ENCODE results near the gene ZNF460. TPM values are rescaled to one million over a fixed set of nuclear protein-coding genes. Genes with fewer than 3 reads are reported as not detected.
"Not testable (repeated sequence)": the region's sequence is repeated elsewhere in the genome, so short reads cannot be mapped to it uniquely, and the experiment has no call there.

ZNF460 gene
- total RNA-seq, 1 experiment from 2014 or later, result 54.1 TPM

GRCh38 chr19:57276430-57276829 is 3.9 kb upstream of the ZNF460 start:
- POLR2A ChIA-PET, result interaction anchor here (0.6 kb wide), 1 partner anchor 159 kb away, joined by 3 read pairs; the partner anchor contains the start of gene ZNF749
- Mint-ChIP-seq H3K4me3 (ENCODE audit: unreplicated experiment) (no peak overlapping the region), H3K4me1 (ENCODE audit: low read depth, unreplicated experiment) (no peaks in the 10 kb centered on the region), H3K27ac (ENCODE audit: unreplicated experiment) (no peak overlapping the region), H3K27me3 (ENCODE audit: insufficient read depth, unreplicated experiment) (no peaks in the 10 kb centered on the region), H3K9me3 (ENCODE audit: unreplicated experiment) (no peaks in the 10 kb centered on the region), H3K36me3 (ENCODE audit: insufficient read depth, unreplicated experiment) (peaks cover 7% of the 10 kb centered on the region)
- no TSS peak for BruUV-seq (replicated peaks)
- no peaks in the 10 kb centered on the region; the same call in 1 of the 2 replicates for H3K36me3 ChIP-seq (ENCODE audit: control insufficient read depth, insufficient read depth, low read length)
- H3K4me1 ChIP-seq, result no peaks in the 10 kb centered on the region; the same call in 1 of the 2 replicates
- no peak for TF ChIP-seq CTCF (IDR thresholded peaks at IDR 0.05; ENCODE audit: insufficient read depth in 1 of 2, low read depth in 1 of 2, low read length in 1 of 2, severe bottlenecking in 1 of 2, unreplicated experiment in 1 of 2)
- H3K4me3 ChIP-seq (ENCODE audit: low read depth, low read length), result no peak overlapping the region
- intact Hi-C loops (cut with micrococcal nuclease; ENCODE audit: unreplicated experiment), result no loop called here
- no peak for DNase-seq
- H3K9me3 ChIP-seq, result no peaks in the 10 kb centered on the region
- CTCF ChIA-PET, result no interaction called here
- no peaks in the 10 kb centered on the region for H3K27me3 ChIP-seq (replicated peaks; ENCODE audit: control insufficient read depth, insufficient read depth, low read length)

GRCh38 chr19:57278481-57278880 is 1.8 kb upstream of the ZNF460 start:
- DNase-seq, POLR2A ChIA-PET: not testable (repeated sequence)

GRCh38 chr19:57279418-57280164 is 694 bp upstream of the ZNF460 start:
- Mint-ChIP-seq H3K27ac (ENCODE audit: unreplicated experiment) (no peak overlapping the region), H3K27me3 (ENCODE audit: insufficient read depth, unreplicated experiment) (no peaks in the 10 kb centered on the region), H3K36me3 (ENCODE audit: insufficient read depth, unreplicated experiment) (peaks cover 34% of the 10 kb centered on the region), H3K9me3 (ENCODE audit: unreplicated experiment) (no peaks in the 10 kb centered on the region), H3K4me1 (ENCODE audit: low read depth, unreplicated experiment) (peaks cover 11% of the 10 kb centered on the region), H3K4me3 (ENCODE audit: unreplicated experiment) (no peak overlapping the region)
- TF ChIP-seq CTCF (IDR thresholded peaks at IDR 0.05; ENCODE audit: insufficient read depth in 1 of 2, low read depth in 1 of 2, low read length in 1 of 2, severe bottlenecking in 1 of 2, unreplicated experiment in 1 of 2), result peak in 1 of 2 experiments; percentile 52
- Histone ChIP-seq H3K9me3 (no peaks in the 10 kb centered on the region), H3K4me1 (no peaks in the 10 kb centered on the region; the same call in none of the 2 replicates), H3K4me3 (ENCODE audit: low read depth, low read length) (peak overlapping the region; percentile 74), H3K36me3 (ENCODE audit: control insufficient read depth, insufficient read depth, low read length) (peaks cover 3% of the 10 kb centered on the region), H3K27me3 (replicated peaks; ENCODE audit: control insufficient read depth, insufficient read depth, low read length) (no peaks in the 10 kb centered on the region)
- intact Hi-C loops (cut with micrococcal nuclease; ENCODE audit: unreplicated experiment), result loop anchor here (1.0 to 5.0 kb wide), 5 partner anchors 12 to 158 kb away; partner anchors contain the start of genes TRAPPC2B, ZNF264, ZNF547 and ZNF749
- peak; percentile 94 to 97 for DNase-seq
- POLR2A ChIA-PET, result interaction anchor here (0.7 kb wide), 1 partner anchor 1139 kb away, joined by 4 read pairs; the partner anchor contains the start of gene ZNF444
- TSS peak; percentile 86 for BruUV-seq (replicated peaks)
- CTCF ChIA-PET, result no interaction called here

More at GRCh38 chr19:57278481-57278880, 1.8 kb upstream of the ZNF460 start:
- H3K27ac Mint-ChIP-seq (ENCODE audit: unreplicated experiment); H3K9me3 ChIP-seq; H3K27me3 ChIP-seq (replicated peaks; ENCODE audit: control insufficient read depth, insufficient read depth, low read length); H3K4me1 ChIP-seq; intact Hi-C loops (cut with micrococcal nuclease; ENCODE audit: unreplicated experiment); H3K4me3 ChIP-seq (ENCODE audit: low read depth, low read length); BruUV-seq (replicated peaks); H3K4me3 Mint-ChIP-seq (ENCODE audit: unreplicated experiment); H3K27me3 Mint-ChIP-seq (ENCODE audit: insufficient read depth, unreplicated experiment); H3K36me3 ChIP-seq (ENCODE audit: control insufficient read depth, insufficient read depth, low read length); CTCF ChIA-PET; H3K9me3 Mint-ChIP-seq (ENCODE audit: unreplicated experiment): not testable (repeated sequence)
- peaks cover 11% of the 10 kb centered on the region for H3K4me1 Mint-ChIP-seq (ENCODE audit: low read depth, unreplicated experiment)
- H3K36me3 Mint-ChIP-seq (ENCODE audit: insufficient read depth, unreplicated experiment), result peaks cover 25% of the 10 kb centered on the region

Measured in Caco-2 (cell line).